ENCODE data around the gene LDLRAP1. TPM values are rescaled to one million over a fixed set of nuclear protein-coding genes. Genes with fewer than 3 reads are reported as not detected.
"Not testable (repeated sequence)": the region's sequence is repeated elsewhere in the genome, so short reads cannot be mapped to it uniquely, and the experiment has no call there.

LDLRAP1 gene
- total RNA-seq, 1 donor from 2014 or later, result 22.3 TPM

DNA sequence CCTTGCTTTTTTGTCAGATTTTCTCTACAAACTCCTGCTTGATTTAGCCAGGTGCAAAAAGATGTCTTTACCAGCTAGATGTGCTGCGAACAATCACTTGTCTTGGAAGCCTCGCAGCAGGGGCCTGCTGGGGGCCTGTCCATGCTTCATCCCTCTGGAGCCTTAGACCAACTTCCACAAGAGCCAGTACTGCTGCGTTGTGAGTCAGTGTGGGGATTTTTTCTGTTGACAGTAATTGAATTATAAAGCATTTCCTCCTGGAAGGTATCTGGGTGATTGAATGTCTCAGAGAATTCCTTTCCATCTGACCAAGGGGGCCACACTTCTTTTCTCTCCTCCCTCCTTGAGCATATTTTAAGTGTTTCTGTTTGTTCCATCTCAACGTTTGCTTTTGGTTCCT lies 40.4 kb upstream of the LDLRAP1 start:
- Histone ChIP-seq H3K27me3 (no peaks in the 10 kb centered on the region), H3K36me3 (peaks cover 0 to 9% of the 10 kb centered on the region in 2 donors), H3K9me3 (no peaks in the 10 kb centered on the region), H3K4me1 (peaks cover 21% of the 10 kb centered on the region), H3K4me3 (no peak overlapping the region), H3K27ac (no peak overlapping the region)
- no peak for TF ChIP-seq POLR2A (IDR thresholded peaks at IDR 0.05)
- TF ChIP-seq, protein P1, sequence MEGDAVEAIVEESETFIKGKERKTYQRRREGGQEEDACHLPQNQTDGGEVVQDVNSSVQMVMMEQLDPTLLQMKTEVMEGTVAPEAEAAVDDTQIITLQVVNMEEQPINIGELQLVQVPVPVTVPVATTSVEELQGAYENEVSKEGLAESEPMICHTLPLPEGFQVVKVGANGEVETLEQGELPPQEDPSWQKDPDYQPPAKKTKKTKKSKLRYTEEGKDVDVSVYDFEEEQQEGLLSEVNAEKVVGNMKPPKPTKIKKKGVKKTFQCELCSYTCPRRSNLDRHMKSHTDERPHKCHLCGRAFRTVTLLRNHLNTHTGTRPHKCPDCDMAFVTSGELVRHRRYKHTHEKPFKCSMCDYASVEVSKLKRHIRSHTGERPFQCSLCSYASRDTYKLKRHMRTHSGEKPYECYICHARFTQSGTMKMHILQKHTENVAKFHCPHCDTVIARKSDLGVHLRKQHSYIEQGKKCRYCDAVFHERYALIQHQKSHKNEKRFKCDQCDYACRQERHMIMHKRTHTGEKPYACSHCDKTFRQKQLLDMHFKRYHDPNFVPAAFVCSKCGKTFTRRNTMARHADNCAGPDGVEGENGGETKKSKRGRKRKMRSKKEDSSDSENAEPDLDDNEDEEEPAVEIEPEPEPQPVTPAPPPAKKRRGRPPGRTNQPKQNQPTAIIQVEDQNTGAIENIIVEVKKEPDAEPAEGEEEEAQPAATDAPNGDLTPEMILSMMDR (IDR thresholded peaks at IDR 0.05), result no peak
- no peak for TF ChIP-seq POLR2AphosphoS5 (IDR thresholded peaks at IDR 0.05; ENCODE audit: insufficient read depth in 1 of 2, low read depth in 1 of 2)
- no peak for DNase-seq (ENCODE audit: extremely low spot score in 2 of 2)
- intact Hi-C loops (cut with DNase I), result no loop called here

DNA sequence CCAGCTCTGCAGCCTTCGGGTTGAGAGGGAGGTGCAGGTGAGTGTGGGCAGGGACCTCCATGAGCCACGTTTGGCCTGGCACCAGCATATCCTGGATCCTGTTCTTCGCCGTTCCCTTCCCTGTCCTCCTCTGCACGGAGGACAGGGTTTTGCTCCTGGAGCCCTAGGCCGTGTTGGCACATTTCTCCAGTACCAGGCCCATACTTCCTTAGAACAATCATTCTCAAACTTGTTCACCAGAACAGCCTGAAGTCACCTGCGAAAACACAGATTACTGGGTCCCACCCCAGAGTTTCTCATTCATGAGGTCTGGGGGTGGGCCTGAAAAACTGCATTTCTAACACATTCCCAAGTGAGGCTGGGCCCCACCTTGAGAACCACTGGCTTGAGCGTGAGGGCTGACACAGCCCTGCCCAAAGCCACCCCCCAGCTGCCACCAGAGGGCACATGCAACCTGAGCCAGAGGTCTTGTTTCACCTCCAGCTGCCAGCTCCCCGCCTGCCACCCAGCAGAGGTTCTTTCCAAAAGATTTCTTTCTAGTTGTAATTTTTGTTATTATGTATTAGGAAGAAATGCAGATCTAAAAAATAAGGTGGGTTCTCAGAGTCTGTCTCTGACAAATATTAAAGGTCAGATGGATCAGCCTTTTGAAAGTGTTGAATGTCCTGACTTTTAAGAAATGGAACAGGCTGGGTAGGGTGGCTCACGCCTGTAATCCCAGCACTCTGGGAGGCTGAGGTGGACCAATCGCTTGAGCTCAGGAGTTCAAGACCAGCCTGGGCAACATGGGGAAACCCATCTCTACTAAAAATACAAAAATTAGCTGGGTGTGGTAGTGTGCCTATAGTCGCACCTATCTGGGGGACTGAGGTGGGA lies 39.6 kb upstream of the LDLRAP1 start:
- no peak for TF ChIP-seq POLR2A (IDR thresholded peaks at IDR 0.05)
- TF ChIP-seq, protein P1 (IDR thresholded peaks at IDR 0.05), result peak in 1 of 3 experiments; percentile 25
- no peak for DNase-seq (ENCODE audit: extremely low spot score in 2 of 2)
- intact Hi-C loops (cut with DNase I), result no loop called here
- Histone ChIP-seq H3K4me1 (peaks cover 21% of the 10 kb centered on the region), H3K4me3 (no peak overlapping the region), H3K9me3 (no peaks in the 10 kb centered on the region), H3K27ac (no peak overlapping the region), H3K27me3 (no peaks in the 10 kb centered on the region), H3K36me3 (peaks cover 0 to 4% of the 10 kb centered on the region in 2 donors)

DNA sequence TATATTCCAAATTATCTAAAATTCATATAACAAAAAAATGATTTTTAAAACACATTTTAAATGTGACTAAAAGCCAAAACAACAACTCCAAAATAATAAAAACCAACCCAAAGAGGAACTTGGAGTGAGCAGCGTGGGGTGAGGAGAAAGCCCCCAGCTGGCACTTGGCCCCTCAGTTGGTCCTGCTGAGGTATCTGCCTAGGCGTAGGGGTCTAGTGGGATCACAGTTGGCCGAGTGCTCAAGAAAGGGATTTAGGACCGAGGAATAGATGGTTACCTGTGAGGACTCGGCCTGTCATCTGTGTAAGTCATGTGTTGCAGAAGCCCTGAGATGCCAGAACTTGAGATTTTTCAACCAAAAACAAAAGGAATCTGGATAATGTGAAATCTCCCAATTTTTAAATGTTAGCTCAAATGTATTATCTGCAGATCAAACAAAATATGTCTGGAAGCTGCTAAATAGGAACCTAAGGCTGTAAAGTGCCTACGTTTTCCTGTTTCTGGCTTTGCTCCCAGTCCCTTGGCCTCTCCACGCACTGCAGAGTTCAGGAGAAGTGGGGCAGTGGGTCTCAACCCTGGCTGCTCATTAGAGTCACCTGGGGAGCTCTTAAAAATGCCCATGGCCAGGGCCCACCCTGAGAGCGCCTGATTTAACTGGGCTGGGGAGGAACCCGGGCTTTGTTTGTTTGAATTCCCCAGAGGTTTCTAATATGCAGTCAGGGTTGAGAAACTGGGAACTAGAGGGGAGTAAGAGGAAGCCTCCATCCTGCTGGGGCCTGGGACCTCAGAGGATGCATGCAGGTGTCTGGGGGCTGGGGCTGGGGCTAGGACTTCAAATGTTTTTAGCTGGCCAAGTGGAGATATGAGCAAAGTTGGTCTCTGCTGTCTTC lies 38.5 kb upstream of the LDLRAP1 start:
- Histone ChIP-seq H3K4me1 (peaks cover 20% of the 10 kb centered on the region), H3K27ac (no peak overlapping the region), H3K27me3 (no peaks in the 10 kb centered on the region), H3K9me3 (no peaks in the 10 kb centered on the region), H3K4me3 (no peak overlapping the region), H3K36me3 (no peaks in the 10 kb centered on the region)
- TF ChIP-seq POLR2A (IDR thresholded peaks at IDR 0.05) (no peak), POLR2AphosphoS5 (IDR thresholded peaks at IDR 0.05; ENCODE audit: insufficient read depth in 1 of 2, low read depth in 1 of 2) (no peak)
- TF ChIP-seq, protein P1 (IDR thresholded peaks at IDR 0.05), result no peak
- intact Hi-C loops (cut with DNase I), result no loop called here
- no peak for DNase-seq (ENCODE audit: extremely low spot score in 2 of 2)

DNA sequence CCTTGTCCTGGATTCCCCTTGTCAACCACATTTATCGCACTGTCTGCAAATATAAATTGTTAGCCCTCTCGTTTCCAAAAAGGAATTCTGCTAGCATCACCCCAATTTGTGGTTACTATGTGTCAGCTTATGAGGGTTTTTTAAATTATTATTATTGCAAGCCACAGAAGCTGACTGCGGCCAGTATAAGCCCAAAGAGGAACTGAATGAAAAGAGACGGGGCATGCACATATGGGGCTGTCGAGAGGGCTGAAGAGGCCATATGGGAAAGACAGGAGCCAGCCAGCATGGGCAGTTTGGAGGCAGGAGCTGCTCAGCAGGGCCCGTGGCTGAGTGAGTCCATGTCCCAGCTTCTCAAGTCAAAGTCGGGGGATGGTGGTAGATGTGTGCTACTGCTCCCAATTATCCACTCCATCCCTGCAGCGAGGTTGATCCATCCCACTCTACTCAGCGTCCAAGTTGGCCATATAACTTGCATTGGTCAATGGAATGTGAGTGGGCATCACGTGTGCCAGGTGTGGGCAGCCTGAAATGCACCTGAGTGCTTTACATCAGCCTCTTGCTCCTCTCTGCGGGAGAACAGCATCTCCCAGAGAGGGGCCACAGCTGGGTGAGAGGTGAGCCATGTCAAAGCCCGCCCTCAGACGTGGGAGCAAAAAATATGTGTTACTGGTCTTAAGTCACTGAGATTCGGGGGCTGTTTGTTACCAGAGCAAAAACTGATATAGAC lies 37.6 kb upstream of the LDLRAP1 start:
- intact Hi-C loops (cut with DNase I), result no loop called here
- no peak overlapping the region for H3K4me3 ChIP-seq
- H3K27ac ChIP-seq, result no peak overlapping the region
- TF ChIP-seq POLR2AphosphoS5 (IDR thresholded peaks at IDR 0.05; ENCODE audit: insufficient read depth in 1 of 2, low read depth in 1 of 2) (no peak), POLR2A (IDR thresholded peaks at IDR 0.05) (no peak)
- TF ChIP-seq, protein P1 (IDR thresholded peaks at IDR 0.05), result no peak
- peaks cover 14% of the 10 kb centered on the region for H3K4me1 ChIP-seq
- no peak for DNase-seq (ENCODE audit: extremely low spot score in 2 of 2)
- H3K27me3 ChIP-seq, result no peaks in the 10 kb centered on the region
- H3K36me3 ChIP-seq, result no peaks in the 10 kb centered on the region
- no peaks in the 10 kb centered on the region for H3K9me3 ChIP-seq

DNA sequence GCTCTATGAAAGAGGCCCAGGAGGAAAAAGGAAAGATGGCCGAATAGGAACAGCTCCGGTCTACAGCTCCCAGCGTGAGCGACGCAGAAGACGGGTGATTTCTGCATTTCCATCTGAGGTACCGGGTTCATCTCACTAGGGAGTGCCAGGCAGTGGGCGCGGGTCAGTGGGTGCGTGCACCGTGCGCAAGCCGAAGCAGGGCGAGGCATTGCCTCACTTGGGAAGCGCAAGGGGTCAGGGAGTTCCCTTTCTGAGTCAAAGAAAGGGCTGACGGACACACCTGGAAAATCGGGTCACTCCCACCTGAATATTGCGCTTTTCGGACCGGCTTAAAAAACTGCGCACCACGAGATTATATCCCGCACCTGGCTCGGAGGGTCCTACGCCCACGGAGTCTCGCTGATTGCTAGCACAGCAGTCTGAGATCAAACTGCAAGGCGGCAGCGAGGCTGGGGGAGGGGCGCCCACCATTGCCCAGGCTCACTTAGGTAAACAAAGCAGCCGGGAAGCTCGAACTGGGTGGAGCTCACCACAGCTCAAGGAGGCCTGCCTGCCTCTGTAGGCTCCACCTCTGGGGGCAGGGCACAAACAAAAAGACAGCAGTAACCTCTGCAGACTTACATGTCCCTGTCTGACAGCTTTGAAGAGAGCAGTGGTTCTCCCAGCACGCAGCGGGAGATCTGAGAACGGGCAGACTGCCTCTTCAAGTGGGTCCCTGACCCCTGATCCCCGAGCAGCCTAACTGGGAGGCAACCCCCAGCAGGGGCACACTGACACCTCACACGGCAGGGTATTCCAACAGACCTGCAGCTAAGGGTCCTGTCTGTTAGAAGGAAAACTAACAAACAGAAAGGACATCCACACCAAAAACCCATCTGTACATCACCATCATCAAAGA lies 36.6 kb upstream of the LDLRAP1 start:
- H3K27ac ChIP-seq; H3K27me3 ChIP-seq; H3K9me3 ChIP-seq; DNase-seq (ENCODE audit: extremely low spot score in 2 of 2); H3K4me3 ChIP-seq; intact Hi-C loops (cut with DNase I); H3K36me3 ChIP-seq: not testable (repeated sequence)
- peaks cover 14% of the 10 kb centered on the region for H3K4me1 ChIP-seq

Data from vagina (tissue), 2 donors.